Nephron (organoid): Measurements from ENCODE around the gene CLDN2.

Experiments
- H3K27ac Mint-ChIP-seq, 3 experiments: 2 replicates each; pipeline ENCODE4 v1.8.0; 2020; ENCODE audit warnings: mixed read lengths in 3 of 3, mild to moderate bottlenecking in 2 of 3, moderate library complexity in 1 of 3
- H3K27me3 Mint-ChIP-seq: 2 replicates; pipeline ENCODE4 v1.8.0; 2021; ENCODE audit warnings: low read depth, mild to moderate bottlenecking, moderate library complexity, mixed read lengths
- H3K36me3 Mint-ChIP-seq: 2 replicates; pipeline ENCODE4 v1.8.0; 2020; ENCODE audit warnings: low read depth, mixed read lengths
- H3K4me1 Mint-ChIP-seq: 2 replicates; pipeline ENCODE4 v1.8.0; 2020; ENCODE audit warnings: mixed read lengths
- H3K4me3 Mint-ChIP-seq, 3 experiments: 2 replicates each; pipeline ENCODE4 v1.8.0; 2020; ENCODE audit warnings: mild to moderate bottlenecking in 3 of 3, mixed read lengths in 3 of 3, moderate library complexity in 2 of 3
- H3K9me3 Mint-ChIP-seq: 2 replicates; pipeline ENCODE4 v1.8.0; 2020; ENCODE audit warnings: mixed read lengths
- CTCF ChIP-seq, 3 experiments: fragments of 200-600 bp; sonication (generic); IDR thresholded peaks; one replicate each; pipeline ENCODE4 v1.5.0; 2021; ENCODE audit warnings: antibody characterized with exemption in 3 of 3; ENCODE audit not compliant: unreplicated experiment in 3 of 3

CLDN2 gene

DNA sequence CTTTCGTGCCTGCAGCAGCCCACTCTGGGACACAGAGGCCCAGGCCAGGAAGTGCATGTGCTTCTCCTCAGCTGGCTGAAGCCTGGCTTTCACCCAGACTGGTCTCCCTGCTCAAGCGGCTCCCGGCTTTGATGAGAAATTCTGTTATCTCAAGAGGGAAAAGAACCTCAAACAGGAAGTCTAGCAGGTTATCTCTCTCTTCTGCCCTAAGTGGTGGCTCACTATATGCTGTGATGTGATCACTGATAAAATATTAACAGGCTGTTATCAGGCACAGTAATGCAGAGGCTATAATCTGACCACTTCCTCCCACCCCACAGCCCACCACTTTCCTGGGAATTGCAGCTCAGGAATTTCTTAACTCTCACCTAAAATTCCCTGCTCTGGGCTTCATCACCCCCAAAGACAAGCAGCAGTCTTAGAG is 13.3 kb downstream of the CLDN2 start:
- Mint-ChIP-seq H3K36me3 (no peaks in the 10 kb centered on the region), H3K9me3 (no peaks in the 10 kb centered on the region), H3K27me3 (peaks cover 4% of the 10 kb centered on the region), H3K4me1 (peaks cover 16% of the 10 kb centered on the region), H3K27ac (peak overlapping the region in 2 of 3 experiments; percentile 44 to 59), H3K4me3 (no peak overlapping the region)
- TF ChIP-seq CTCF (IDR thresholded peaks at IDR 0.05; ENCODE audit: unreplicated experiment in 3 of 3) = no peak

- Mint-ChIP-seq H3K9me3 (no peaks in the 10 kb centered on the region), H3K4me3 (no peak overlapping the region), H3K27ac (peak overlapping the region; percentile 70 to 90 (median 80)), H3K27me3 (no peaks in the 10 kb centered on the region), H3K36me3 (no peaks in the 10 kb centered on the region), H3K4me1 (peaks cover 16% of the 10 kb centered on the region)
- TF ChIP-seq CTCF (IDR thresholded peaks at IDR 0.05; ENCODE audit: unreplicated experiment in 3 of 3) = no peak
Measured at GRCh38 chrX:106935175-106935574, 15.0 kb downstream of the CLDN2 start.

DNA sequence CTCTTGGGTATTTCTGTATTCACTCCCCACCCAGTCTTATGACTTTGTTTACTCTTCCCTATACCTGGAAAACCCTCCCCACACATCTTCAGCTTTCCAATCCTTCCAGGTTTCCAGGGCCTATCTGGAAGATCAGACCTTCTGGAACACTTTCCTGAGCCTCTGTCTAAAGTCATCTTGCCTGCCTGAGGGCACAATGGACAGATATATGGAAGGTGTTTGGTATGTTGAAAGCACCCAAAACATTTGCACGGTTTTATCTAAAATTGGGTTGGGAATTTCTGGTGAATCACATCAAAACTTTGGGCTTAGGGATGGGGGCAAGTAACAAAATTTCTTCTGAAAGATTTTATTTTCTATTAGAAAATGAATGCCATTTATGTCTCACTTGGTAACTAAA is 16.0 kb downstream of the CLDN2 start:
- H3K4me1 Mint-ChIP-seq = peaks cover 16% of the 10 kb centered on the region
- no peak overlapping the region for H3K4me3 Mint-ChIP-seq
- TF ChIP-seq CTCF (IDR thresholded peaks at IDR 0.05; ENCODE audit: unreplicated experiment in 3 of 3) = no peak
- no peak overlapping the region for H3K27ac Mint-ChIP-seq
- H3K27me3 Mint-ChIP-seq = no peaks in the 10 kb centered on the region
- peaks cover 3% of the 10 kb centered on the region for H3K36me3 Mint-ChIP-seq
- H3K9me3 Mint-ChIP-seq = no peaks in the 10 kb centered on the region

DNA sequence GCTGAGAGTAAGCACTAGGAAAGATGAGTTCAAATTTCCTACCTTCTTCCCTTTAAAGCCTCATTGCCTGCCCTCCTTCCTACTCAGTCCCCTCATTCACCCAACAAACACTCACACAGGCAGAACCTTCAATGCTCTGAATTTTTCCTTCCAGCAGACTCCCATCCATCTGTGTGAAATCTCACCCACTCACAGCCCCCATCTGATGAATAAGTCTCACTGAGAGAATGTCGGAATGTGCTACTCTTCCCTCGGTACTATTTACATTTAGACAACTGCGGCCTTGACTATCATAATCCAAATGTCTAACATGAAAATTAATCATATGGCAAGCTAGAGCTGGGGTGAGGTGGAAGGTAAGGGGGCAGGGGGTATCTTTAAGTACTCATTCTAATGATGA is 19.4 kb downstream of the CLDN2 start:
- Mint-ChIP-seq H3K36me3 (peaks cover 15% of the 10 kb centered on the region), H3K4me1 (peaks cover 7% of the 10 kb centered on the region), H3K4me3 (no peak overlapping the region), H3K27ac (no peak overlapping the region), H3K27me3 (no peaks in the 10 kb centered on the region), H3K9me3 (no peaks in the 10 kb centered on the region)
- no peak for TF ChIP-seq CTCF (IDR thresholded peaks at IDR 0.05; ENCODE audit: unreplicated experiment in 3 of 3)

GRCh38 chrX:106940068-106940467 is 19.9 kb downstream of the CLDN2 start:
- Mint-ChIP-seq H3K4me1 (peaks cover 4% of the 10 kb centered on the region), H3K27me3 (no peaks in the 10 kb centered on the region), H3K27ac (no peak overlapping the region), H3K9me3 (no peaks in the 10 kb centered on the region), H3K4me3 (no peak overlapping the region), H3K36me3 (peaks cover 15% of the 10 kb centered on the region)
- TF ChIP-seq CTCF (IDR thresholded peaks at IDR 0.05; ENCODE audit: unreplicated experiment in 3 of 3) = no peak

DNA sequence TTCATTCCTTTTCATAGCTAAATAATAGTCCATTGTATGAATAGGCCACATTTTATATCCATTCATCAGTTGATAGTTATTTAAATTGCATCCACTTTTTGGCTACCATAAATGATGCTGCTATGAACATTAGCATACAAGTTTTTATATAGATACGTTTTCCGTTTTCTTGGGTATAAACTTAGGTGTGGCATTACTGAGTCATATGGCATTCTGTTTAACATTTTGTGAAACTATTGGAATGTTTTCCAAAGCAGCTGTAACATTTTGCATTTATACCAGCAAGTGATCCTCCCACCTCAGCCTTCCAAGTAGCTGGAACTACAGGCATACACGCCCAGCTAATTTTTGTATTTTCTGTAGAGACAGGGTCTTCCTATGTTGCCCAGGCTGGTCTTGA is 26.3 kb downstream of the CLDN2 start:
- Mint-ChIP-seq H3K9me3 (no peaks in the 10 kb centered on the region), H3K27me3 (no peaks in the 10 kb centered on the region), H3K27ac (no peak overlapping the region)

More for the DNA sequence above, 26.3 kb downstream of the CLDN2 start:
- Mint-ChIP-seq H3K4me3 (no peak overlapping the region), H3K36me3 (peaks cover 12% of the 10 kb centered on the region), H3K4me1 (no peaks in the 10 kb centered on the region)
- no peak for TF ChIP-seq CTCF (IDR thresholded peaks at IDR 0.05; ENCODE audit: unreplicated experiment in 3 of 3)
